Adrenal gland (tissue), 5 donors: ENCODE measurements around the gene ALDH3B1.

ENCODE experiments used
- POLR2A ChIP-seq, 2 donors: fragments of 450-650 bp; IDR thresholded peaks; one replicate each; pipeline ENCODE4 v1.6.1; 2017; ENCODE audit warnings: antibody characterized with exemption in 2 of 2, mild to moderate bottlenecking in 2 of 2, moderate library complexity in 1 of 2
- TF ChIP-seq, protein P1 (sequence below), 6 experiments: fragments of 450-650 bp in 4 of 6; fragments of 200-600 bp in 2 of 6; sonication (generic) in 1 of 6; IDR thresholded peaks; 1 replicate in 5 of 6; 2 replicates in 1 of 6; pipeline versions ENCODE4 v1.5.1 to v1.8.0; 2016 to 2021; ENCODE audit warnings: antibody characterized with exemption in 6 of 6, mild to moderate bottlenecking in 2 of 6, moderate library complexity in 1 of 6
- donor health status: DM: no; HTN: no; CAD: no.

DNA sequence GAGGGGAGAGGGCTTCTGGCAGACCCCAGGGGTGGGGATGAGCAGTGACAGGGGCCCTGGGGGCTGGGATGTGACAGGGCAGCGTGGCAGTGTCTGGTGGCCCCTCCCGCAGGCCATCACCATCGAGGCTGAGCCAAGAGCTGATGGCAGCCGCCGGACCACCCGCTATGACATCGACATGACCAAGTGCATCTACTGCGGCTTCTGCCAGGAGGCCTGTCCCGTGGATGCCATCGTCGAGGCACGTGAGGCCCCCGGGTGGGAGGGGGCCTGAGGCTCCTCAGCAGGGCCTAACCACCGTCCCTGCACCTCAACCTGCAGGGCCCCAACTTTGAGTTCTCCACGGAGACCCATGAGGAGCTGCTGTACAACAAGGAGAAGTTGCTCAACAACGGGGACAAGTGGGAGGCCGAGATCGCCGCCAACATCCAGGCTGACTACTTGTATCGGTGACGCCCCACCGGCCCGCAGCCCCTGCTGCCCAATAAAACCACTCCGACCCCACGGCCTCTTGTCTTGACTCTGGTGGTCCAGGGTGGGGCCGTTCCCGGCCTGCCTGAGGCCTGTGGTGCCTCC, 26.1 kb downstream of the ALDH3B1 start:
- TF ChIP-seq, protein P1, sequence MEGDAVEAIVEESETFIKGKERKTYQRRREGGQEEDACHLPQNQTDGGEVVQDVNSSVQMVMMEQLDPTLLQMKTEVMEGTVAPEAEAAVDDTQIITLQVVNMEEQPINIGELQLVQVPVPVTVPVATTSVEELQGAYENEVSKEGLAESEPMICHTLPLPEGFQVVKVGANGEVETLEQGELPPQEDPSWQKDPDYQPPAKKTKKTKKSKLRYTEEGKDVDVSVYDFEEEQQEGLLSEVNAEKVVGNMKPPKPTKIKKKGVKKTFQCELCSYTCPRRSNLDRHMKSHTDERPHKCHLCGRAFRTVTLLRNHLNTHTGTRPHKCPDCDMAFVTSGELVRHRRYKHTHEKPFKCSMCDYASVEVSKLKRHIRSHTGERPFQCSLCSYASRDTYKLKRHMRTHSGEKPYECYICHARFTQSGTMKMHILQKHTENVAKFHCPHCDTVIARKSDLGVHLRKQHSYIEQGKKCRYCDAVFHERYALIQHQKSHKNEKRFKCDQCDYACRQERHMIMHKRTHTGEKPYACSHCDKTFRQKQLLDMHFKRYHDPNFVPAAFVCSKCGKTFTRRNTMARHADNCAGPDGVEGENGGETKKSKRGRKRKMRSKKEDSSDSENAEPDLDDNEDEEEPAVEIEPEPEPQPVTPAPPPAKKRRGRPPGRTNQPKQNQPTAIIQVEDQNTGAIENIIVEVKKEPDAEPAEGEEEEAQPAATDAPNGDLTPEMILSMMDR (IDR thresholded peaks at IDR 0.05), result no peak
- no peak for TF ChIP-seq POLR2A (IDR thresholded peaks at IDR 0.05)
